HuH-7 (cell line): Measurements from ENCODE around the gene CLSTN1.
A peak's percentile ranks its signal among the peaks of the same experiment; 100 is the strongest.

ENCODE experiments used
- DNase-seq: peaks from one replicate; pipeline ENCODE4 v3.0.0; 2011; ENCODE audit warnings: low spot score

Gene CLSTN1

DNA sequence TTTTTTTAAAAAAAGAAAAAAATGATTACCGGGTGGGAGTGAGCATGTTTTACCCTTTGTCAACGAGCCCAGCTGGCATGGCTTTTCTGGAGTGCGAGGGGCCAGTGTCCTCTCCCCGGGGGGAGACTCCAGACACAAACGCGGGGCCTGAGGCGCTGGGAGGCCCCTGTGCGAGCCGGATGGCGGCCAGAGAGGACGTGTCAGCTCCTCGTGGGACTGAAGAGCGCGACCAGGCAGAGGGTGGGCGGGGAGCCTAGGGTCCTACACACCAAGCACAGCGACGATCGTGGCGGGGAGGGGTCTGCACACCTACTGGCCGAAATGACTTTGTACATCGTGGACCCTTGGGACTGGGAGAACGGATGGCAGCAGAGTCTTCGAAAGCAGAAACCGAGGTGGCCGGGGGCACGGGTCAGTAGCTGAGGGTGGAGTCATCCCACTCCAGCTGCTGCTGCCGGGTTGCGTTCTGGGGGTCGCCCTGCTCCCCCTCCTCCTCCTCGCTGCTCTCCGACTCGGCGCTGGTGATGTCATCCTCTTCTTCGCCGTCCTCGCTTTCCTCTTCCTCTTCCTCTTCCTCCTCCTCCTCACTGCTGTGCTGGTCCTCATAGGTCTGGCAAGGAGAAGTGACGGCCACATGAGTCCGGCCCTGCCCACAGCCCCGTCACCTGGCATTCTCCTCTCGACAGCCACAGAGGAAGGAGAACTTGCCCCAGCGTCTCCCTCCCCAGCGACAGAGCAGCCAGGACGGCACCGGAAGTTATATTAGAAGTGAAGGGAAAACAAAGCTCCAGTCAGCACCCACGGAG is 93.5 kb downstream of the CLSTN1 start:
- DNase-seq = no peak

DNA sequence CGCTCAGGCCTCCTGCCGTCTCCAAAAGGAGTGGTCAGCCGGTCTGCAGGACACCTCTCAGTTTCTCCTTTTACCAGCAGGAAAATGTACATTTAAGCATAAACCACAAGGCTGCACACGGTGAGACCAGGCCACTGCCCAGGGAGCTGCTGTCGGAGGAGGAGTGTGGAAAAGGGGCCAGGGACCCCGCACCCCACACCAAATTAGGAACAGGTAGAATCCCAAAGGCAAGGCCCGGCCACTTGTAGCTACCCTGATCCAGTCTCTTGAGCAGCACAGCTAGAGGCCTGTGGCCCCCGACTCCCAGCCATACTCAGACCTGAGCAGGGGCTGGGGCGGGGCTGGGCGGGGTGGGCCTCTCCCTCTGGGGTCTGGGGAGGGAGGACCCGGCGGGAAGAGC is 94.2 kb downstream of the CLSTN1 start:
- DNase-seq = no peak

DNA sequence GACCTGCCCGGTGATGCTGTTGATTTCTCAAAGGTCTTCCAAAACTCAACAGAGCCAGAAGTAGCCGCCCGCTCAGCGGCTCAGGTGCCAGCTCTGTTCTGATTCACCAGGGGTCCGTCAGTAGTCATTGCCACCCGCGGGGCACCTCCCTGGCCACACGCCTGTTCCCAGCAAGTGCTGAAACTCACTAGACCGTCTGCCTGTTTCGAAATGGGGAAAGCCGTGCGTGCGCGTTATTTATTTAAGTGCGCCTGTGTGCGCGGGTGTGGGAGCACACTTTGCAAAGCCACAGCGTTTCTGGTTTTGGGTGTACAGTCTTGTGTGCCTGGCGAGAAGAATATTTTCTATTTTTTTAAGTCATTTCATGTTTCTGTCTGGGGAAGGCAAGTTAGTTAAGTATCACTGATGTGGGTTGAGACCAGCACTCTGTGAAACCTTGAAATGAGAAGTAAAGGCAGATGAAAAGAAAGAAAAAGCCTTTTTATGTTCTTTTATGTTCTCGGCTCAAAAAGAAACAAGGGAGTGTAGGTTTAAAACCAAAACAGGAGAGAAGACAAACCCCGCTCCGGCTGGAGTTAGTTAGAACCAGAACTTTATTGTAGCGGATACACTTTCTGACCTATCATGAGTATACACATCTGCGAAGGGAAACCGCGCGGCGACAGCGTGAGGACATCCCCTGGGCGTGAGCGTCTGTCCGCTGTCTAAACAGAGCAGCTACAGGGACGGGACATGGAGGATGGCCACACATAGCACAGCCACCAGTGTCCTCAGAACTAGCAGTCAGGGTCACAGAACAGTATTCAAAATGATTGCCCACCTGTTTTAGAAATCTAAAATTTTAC is 95.1 kb downstream of the CLSTN1 start:
- DNase-seq = no peak

DNA sequence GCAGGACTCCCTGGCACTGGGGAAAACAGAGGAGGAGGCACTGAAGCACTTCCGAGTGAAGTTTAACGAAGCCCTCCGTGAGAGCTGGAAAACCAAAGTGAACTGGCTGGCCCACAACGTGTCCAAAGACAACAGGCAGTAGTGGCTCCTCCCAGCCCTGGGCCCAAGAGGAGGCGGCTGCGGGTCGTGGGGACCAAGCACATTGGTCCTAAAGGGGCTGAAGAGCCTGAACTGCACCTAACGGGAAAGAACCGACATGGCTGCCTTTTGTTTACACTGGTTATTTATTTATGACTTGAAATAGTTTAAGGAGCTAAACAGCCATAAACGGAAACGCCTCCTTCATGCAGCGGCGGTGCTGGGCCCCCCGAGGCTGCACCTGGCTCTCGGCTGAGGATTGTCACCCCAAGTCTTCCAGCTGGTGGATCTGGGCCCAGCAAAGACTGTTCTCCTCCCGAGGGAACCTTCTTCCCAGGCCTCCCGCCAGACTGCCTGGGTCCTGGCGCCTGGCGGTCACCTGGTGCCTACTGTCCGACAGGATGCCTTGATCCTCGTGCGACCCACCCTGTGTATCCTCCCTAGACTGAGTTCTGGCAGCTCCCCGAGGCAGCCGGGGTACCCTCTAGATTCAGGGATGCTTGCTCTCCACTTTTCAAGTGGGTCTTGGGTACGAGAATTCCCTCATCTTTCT is 96.7 kb downstream of the CLSTN1 start:
- DNase-seq = no peak

DNA sequence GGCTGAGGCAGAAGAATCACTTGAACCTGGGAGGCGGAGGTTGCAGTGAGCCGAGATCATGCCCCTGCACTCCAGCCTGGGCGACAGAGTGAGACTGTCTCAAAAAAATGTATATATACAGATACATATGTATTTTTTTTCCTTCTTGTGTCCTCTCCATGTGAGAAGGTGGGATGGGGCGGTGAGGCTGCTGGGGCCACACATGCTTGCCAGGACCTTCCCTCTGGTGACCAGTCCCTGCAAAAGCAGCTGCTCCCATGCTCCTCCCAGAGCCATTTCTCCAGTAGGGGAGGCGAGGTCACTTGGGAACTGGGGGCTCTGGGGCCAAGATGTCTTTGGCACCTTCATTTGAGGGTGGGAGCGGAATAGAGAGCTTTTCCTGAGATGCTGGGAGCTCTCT is 97.4 kb downstream of the CLSTN1 start:
- no peak for DNase-seq

DNA sequence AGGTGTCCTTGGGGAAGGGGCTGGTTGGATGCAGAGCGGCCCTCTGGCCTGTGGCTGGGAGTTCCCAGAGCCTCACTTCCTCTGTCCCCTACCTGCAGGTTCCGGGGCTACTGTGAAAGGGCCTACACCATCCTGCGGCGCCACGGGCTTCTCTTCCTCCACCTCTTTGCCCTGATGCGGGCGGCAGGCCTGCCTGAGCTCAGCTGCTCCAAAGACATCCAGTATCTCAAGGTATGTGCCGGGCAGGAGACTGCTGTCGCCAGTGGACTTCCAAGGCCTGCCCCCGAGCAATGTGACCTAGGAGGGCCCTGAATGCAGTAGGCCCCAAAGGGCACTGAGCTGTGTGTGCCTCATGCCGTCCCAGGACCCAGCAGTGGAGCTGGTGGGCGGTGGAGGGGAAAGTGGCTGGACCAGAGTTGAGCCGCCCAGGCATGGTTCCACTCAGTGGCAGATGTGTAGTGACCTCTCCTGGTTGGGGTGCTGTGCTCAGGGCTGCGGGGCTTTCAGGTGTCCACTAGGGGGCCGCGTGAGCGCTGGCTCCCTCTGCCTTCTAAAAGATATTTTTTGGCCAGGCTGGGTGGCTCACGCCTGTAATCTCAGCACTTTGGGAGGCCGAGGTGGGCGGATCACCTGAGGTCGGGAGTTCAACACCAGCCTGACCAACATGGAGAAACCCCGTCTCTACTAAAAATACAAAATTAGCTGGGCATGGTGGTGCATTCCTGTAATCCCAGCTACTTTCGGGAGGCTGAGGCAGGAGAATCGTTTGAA is 98.9 kb downstream of the CLSTN1 start:
- peak; percentile 93 for DNase-seq

DNA sequence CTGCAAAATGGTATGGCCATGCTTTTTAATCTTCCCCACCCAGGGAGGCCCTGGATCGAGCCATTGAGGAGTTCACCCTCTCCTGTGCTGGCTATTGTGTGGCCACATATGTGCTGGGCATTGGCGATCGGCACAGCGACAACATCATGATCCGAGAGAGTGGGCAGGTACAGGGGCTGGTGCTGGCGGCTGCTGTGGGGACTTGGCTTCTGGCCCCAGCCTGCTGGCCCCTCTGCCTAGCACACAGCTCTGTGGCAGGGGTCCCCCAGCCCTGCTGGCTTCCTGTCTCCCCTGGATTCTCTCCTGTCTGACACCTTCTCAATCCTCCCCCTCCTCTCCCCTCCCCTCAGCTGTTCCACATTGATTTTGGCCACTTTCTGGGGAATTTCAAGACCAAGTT is 99.8 kb downstream of the CLSTN1 start:
- DNase-seq = no peak

DNA sequence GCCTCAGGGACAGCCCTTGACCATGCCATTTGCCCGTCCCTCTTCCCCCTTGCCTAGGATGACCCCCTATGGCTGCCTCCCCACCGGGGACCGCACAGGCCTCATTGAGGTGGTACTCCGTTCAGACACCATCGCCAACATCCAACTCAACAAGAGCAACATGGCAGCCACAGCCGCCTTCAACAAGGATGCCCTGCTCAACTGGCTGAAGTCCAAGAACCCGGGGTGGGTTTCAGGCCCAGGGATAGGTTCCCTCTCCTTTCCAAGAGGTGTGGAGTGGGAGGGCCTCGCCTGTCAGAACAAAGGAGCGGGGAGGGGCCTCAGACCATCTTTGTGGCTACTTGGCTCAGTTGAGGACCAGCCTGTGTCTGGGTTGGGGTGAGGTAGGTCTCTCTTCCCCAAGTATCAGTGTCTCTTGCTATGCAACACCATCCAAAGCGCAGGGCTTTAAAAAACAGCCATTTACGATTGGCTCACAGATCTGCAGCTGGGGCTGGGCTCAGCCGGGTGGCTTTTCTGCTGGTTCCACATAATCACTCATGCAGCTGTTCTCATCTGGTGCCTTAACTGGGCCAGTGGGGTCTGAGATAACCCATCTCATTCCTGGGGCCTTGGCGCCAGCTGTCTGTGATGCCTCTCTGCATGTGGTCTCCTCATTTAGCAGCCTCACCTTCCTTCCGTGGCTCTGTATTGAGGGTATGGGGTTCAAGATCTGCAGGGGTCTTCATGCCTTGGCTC is 100.5 kb downstream of the CLSTN1 start:
- DNase-seq = no peak

DNA sequence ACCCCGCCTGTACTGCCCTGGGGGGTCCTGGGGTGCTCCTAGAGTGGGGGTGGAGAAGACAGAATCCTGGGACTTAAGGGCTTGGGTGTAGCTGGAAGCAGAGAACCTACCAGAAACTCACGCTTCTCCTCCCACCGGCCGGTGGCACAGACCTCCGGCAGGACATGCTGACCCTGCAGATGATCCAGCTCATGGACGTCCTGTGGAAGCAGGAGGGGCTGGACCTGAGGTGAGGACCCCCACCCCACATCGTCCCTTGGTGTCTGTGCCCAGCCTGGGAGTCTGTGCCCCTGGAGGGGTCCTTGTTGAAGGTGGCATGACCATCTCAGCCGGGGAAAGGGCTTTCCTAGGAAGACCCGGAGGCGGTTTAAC is 101.4 kb downstream of the CLSTN1 start:
- no peak for DNase-seq

DNA sequence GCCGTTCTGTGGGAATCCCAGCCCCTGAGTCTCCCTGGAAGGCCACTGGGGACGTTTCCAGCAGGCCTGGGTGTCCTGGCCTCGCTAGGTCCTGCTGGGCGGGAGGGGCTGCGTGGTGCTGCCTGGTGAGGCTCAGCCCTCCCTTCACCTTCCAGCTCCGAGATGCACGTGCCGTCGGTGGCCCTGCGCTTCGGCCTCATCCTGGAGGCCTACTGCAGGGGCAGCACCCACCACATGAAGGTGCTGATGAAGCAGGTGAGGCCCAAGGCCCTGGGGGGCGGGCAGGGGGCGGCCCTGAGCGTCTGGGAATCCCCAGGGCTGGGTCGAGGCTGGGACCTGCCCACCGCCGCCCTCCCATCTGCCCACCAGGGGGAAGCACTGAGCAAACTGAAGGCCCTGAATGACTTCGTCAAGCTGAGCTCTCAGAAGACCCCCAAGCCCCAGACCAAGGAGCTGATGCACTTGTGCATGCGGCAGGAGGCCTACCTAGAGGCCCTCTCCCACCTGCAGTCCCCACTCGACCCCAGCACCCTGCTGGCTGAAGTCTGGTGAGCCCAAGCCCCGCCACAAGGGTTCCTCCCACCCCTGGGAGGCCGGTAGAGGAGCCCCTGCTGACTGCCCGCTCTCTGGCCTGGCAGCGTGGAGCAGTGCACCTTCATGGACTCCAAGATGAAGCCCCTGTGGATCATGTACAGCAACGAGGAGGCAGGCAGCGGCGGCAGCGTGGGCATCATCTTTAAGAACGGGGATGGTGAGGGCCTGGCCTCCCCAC is 102.0 kb downstream of the CLSTN1 start:
- peak; percentile 86 for DNase-seq

DNA sequence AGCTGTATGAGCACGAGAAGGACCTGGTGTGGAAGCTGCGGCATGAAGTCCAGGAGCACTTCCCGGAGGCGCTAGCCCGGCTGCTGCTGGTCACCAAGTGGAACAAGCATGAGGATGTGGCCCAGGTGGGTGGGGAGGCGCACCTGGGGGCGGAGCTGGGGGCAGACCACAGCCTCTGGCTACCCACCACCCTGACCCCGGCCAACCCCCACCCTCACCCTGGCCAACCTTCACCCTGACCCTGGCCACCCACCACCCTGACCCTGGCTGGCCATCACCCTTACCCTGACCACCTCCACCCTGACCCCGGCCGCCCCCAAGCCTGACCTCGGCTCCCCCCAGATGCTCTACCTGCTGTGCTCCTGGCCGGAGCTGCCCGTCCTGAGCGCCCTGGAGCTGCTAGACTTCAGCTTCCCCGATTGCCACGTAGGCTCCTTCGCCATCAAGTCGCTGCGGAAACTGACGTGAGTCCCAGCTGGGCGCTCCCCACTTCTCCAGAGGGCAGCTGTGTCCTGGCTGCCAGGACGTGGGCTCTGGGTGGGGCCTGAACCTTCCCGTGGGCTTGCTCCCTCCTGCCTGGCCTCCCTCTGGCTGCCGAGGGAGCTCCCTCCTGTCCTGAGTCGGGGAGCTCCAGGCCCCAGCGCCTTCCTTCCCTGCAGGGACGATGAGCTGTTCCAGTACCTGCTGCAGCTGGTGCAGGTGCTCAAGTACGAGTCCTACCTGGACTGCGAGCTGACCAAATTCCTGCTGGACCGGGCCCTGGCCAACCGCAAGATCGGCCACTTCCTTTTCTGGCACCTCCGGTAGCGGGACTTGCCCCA is 102.8 kb downstream of the CLSTN1 start:
- no peak for DNase-seq

DNA sequence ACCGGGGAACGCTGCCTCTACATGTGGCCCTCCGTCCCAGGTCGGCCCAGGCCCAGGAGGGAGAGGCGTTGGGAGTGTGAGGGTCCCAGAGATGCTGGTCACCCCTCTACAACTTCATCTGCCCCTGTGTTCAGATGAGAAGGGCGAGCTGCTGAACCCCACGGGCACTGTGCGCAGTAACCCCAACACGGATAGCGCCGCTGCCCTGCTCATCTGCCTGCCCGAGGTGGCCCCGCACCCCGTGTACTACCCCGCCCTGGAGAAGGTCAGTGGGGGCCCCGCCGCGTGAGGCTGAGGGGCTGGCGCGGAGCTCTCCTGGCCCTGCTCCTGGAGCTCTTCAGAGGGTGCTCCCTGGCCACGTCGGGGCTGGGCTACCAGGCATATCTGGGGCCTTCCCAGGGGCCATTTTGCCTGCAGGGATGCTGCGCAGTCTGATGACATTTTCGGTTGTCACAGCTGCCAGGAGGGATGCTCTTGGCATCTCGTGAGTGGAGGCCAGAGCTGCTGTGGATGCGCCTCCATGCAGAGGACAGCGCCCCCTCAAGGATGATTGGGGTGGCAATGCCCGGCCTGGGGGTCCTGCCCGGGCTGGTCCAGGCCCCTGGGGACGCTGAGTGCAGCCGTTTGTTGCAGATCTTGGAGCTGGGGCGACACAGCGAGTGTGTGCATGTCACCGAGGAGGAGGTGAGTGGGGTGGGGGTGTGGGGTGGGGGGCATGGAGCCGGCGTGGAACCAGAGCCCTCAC is 103.6 kb downstream of the CLSTN1 start:
- no peak for DNase-seq

DNA sequence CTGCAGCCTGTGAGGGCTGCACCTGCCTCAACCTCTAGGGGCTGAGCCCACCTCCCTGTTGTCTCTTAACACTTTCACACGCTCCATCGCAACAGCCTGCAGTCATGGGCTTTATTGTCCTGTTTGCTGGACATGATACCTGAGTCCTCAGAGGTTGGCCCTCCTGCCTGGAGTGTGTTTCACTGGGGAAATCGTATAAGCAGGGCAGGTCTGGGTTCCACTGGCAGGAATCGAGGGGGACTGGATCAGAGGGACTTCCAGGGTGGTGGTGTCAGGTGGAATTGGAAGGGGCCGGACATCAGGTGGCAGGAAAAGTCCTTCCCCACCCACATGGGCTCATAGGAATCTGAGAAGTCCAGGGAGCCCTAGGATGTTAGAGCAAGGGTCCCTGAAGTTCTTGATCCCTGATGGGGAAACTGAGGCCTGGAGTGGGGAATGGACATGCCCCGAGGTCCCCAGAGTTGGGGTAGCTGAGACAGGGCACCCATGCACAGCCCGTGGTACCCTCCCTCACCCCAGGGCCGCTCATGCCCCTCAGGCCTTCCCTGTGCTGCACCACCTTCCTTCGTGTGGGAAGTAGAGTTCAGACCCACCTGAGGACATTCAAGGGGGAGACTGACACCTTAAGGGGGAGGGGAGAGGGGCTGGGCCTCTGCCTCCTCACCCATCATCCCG is 105.6 kb downstream of the CLSTN1 start:
- no peak for DNase-seq

DNA sequence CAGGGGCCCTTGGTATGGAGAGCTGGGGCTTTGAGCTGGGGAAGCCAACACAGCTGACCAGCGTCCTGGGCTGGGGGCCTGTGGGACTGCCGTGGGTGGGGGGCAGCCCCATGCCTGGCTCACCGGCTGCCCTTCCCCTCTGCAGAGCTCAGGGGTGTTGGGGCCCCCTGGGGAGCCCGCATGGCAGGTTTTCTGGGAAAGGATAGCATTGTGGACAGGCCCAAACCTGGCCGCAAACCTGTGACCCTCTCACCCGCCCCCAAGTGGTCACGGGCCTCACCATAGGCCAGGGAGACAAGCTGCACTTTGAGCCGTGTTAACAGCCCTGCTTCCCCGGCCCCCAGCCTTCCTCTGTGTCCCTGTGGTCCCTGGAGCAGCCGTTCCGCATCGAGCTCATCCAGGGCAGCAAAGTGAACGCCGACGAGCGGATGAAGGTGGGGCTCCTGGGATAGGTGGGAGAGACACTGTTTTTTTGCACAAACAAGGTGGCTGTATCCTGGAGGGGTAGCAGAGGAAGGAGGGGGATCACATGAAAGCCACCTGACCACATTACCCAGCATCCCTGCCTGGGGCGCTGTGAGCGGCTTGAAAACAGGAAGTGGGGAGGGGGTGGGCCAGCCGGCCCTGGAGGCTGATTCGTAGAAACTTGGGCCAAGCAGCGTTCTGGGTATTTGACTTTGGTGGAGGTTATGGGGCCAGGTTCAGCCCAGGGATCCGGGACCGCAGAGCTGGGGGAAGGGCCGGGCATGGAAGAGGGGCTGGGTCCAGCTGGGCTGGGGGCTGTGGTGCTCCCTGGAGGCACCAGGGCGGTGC is 106.4 kb downstream of the CLSTN1 start:
- peak; percentile 77 for DNase-seq

DNA sequence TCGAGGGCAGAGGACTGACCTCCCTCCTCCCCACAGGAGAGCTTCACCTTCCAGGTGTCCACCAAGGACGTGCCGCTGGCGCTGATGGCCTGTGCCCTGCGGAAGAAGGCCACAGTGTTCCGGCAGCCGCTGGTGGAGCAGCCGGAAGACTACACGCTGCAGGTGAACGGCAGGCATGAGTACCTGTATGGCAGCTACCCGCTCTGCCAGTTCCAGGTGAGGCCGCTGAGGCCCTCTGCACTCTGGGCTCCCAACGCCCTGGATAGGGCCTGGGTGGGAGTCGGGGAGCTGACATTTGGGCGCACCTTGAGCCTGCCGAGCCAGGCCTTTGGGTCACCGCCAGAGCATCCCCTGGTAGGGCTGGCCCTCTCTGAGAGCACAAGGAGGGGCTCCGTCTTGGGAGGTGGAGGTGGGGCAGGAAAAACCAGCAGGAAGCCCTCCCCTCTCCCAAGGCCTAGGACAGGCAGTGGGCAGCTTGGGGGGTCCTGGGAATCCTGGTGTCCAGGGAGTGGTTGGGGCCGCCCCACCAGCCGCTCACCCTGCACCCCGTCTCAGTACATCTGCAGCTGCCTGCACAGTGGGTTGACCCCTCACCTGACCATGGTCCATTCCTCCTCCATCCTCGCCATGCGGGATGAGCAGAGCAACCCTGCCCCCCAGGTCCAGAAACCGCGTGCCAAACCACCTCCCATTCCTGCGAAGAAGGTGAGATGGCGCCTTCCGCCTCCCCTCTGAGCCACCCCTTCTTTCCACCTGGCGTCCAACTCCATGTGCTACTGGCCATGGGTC is 107.2 kb downstream of the CLSTN1 start:
- no peak for DNase-seq

DNA sequence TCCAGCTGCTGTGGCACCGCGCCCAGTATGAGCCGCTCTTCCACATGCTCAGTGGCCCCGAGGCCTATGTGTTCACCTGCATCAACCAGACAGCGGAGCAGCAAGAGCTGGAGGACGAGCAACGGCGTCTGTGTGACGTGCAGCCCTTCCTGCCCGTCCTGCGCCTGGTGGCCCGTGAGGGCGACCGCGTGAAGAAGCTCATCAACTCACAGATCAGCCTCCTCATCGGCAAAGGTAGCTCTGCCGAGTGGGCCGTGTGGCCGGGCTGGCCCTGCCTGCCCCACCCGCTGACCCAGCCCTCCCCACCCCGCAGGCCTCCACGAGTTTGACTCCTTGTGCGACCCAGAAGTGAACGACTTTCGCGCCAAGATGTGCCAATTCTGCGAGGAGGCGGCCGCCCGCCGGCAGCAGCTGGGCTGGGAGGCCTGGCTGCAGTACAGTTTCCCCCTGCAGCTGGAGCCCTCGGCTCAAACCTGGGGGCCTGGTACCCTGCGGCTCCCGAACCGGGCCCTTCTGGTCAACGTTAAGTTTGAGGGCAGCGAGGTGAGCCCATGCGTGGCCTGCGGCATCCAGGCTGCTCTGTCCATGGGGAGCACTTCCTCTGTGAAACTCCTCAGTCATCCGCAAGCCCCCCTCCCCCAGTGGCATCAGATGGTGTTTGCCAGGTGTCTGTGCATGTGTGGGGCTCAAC is 108.1 kb downstream of the CLSTN1 start:
- DNase-seq = no peak
